Urinary bladder (tissue), 4 donors: ENCODE results near the gene SPIRE2. TPM values are rescaled to one million over a fixed set of nuclear protein-coding genes. Genes with fewer than 3 reads are reported as not detected.
"Not testable (repeated sequence)": the region's sequence is repeated elsewhere in the genome, so short reads cannot be mapped to it uniquely, and the experiment has no call there.

Experiments
- DNase-seq: peaks from one replicate; pipeline ENCODE4 v3.0.0-alpha.2; 2015; ENCODE audit errors: extremely low spot score
- H3K27ac ChIP-seq: one replicate; pipeline ENCODE4 v1.5.1; 2013; ENCODE audit warnings: low read depth, mild to moderate bottlenecking, moderate library complexity
- H3K36me3 ChIP-seq: one replicate; pipeline ENCODE4 v1.6.1; 2013; ENCODE audit warnings: mild to moderate bottlenecking, moderate library complexity; ENCODE audit not compliant: insufficient read depth
- H3K4me1 ChIP-seq: one replicate; pipeline ENCODE4 v1.6.1; 2013; ENCODE audit warnings: mild to moderate bottlenecking, moderate library complexity; ENCODE audit not compliant: insufficient read depth
- H3K4me3 ChIP-seq: one replicate; pipeline ENCODE4 v1.5.1; 2013; ENCODE audit warnings: low read depth, low read length
- WGBS: extraction: QIAGEN DNeasy Blood & Tissue Kit; methylation state at CpG from one replicate; pipeline ENCODE4 v1.1.7; 2013; 5-methylcytosine and 5-hydroxymethylcytosine counted together
- polyA plus RNA-seq: library from polyadenylated mRNA; stranded (reverse); fragments of 200-250 nt; gene quantifications from one replicate; pipeline ENCODE4 v1.2.3, GENCODE V29; 2013
- total RNA-seq: library from RNA; depleted of rRNA; stranded (reverse); fragments of >200 nt; gene quantifications from one replicate; pipeline ENCODE4 v1.2.3, GENCODE V29; 2014
- donor health status: healthy with polysubstance abuse.
- donor health status: healthy.

The SPIRE2 gene
- total and polyA plus RNA-seq, 2 donors = 5.4 to 6.4 TPM

GRCh38 chr16:89822188-89823086 lies 5.8 kb upstream of the SPIRE2 start:
- WGBS = 78% methylated on average over 19 of the region's 19 CpGs
- no peak overlapping the region for H3K4me3 ChIP-seq
- H3K36me3 ChIP-seq = no peaks in the 10 kb centered on the region
- no peak for DNase-seq
- no peak overlapping the region for H3K27ac ChIP-seq
- H3K4me1 ChIP-seq = no peaks in the 10 kb centered on the region

DNA sequence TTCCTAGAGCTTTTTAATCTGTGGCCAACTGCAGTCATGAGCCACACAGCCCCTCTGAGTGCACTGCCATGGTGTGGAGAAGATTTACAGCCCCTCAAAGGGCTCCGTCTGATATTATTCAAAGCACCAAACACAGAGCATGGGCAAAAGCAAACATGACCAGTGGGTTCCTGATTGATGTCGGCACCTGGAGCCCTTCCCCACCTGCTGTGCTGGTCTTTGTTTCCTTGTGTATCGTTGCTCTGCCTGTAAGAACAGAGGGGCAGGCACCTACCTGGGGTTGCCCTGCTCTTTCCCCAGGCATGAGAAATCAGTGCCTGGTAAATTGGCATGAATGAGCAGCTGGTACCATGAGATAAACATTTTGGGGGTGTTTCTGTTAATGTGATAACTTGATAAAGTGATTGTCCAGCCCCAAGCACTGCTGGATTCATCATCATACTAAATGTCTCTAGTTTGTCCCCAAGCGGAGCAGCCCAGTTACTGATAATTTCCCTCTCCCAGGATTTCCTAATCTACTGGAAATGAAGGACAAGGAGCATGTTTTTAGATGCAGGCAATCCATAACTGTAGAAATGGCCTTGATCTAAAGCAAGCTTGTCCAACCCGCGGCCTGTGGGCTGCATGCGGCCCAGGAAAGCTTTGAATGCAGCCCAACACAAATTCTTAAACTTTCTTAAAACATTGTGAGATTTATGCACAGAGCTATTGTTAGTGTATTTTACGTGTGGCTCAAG lies 5.0 kb upstream of the SPIRE2 start:
- H3K27ac ChIP-seq = no peak overlapping the region
- no peaks in the 10 kb centered on the region for H3K36me3 ChIP-seq
- H3K4me1 ChIP-seq = no peaks in the 10 kb centered on the region
- DNase-seq = no peak
- no peak overlapping the region for H3K4me3 ChIP-seq
- 80% methylated on average over 8 of the region's 8 CpGs for WGBS

- DNase-seq, H3K27ac ChIP-seq, H3K36me3 ChIP-seq, H3K4me3 ChIP-seq, H3K4me1 ChIP-seq: not testable (repeated sequence)
- WGBS = 79% methylated on average over 5 of the region's 5 CpGs
Measured at GRCh38 chr16:89823824-89824148, 4.5 kb upstream of the SPIRE2 start.

DNA sequence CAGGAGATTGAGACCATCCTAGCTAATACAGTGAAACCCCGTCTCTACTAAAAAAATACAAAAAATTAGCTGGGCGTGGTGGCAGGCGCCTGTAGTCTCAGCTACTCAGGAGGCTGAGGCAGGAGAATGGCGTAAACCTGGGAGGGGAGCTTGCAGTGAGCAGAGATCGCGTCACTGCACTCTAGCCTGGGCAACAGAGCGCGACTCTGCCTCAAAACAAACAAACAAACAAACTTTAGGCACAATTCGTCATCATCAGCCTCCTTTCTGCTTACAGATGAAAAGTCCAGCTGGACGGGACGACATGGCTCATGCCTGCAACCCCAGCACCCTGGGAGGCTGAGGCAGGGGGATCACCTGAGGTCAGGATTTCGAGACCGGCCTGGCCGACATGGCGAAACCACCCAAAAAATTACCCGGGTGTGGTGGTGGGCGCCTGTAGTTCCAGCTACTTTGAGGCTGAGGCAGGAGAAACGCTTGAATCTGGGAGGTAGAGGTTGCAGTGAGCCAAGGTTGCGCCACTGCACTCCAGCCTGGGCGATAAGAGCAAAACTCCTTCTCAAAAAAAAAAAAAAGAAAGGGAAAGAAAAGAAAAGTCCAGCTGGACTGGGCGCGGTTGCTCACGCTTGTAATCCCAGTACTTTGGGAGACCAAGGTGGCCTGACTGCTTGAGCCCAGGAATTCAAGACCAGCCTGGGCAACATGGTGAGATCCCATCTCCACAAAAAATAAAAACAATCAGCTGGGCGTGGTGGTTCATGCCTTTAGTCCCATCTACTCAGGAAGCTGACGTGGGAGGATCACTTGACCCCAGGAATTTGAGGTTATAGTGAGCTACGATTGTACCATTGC lies 1.5 kb upstream of the SPIRE2 start:
- no peak overlapping the region for H3K27ac ChIP-seq
- 88% methylated on average over 26 of the region's 26 CpGs for WGBS
- H3K4me1 ChIP-seq = no peaks in the 10 kb centered on the region
- H3K36me3 ChIP-seq = no peaks in the 10 kb centered on the region
- no peak overlapping the region for H3K4me3 ChIP-seq
- no peak for DNase-seq

GRCh38 chr16:89827383-89828198 lies 684 bp upstream of the SPIRE2 start:
- peak overlapping the region; percentile 28 for H3K27ac ChIP-seq
- H3K4me1 ChIP-seq = no peaks in the 10 kb centered on the region
- 6% methylated on average over 43 of the region's 43 CpGs for WGBS
- no peak for DNase-seq
- H3K36me3 ChIP-seq = no peaks in the 10 kb centered on the region
- peak overlapping the region; percentile 67 for H3K4me3 ChIP-seq

- H3K4me1 ChIP-seq = no peaks in the 10 kb centered on the region
- no peak for DNase-seq
- peak overlapping the region; percentile 57 for H3K27ac ChIP-seq
- WGBS = 12% methylated on average over 26 of the region's 26 CpGs
- H3K36me3 ChIP-seq = no peaks in the 10 kb centered on the region
- peak overlapping the region; percentile 67 for H3K4me3 ChIP-seq
Measured at GRCh38 chr16:89828870-89829629, 775 bp downstream of the SPIRE2 start.

GRCh38 chr16:89829630-89830437 lies 1.6 kb downstream of the SPIRE2 start:
- Histone ChIP-seq H3K4me1 (no peaks in the 10 kb centered on the region), H3K36me3 (no peaks in the 10 kb centered on the region), H3K4me3 (no peak overlapping the region), H3K27ac (no peak overlapping the region)
- no peak for DNase-seq
- 82% methylated on average over 17 of the region's 17 CpGs for WGBS

DNA sequence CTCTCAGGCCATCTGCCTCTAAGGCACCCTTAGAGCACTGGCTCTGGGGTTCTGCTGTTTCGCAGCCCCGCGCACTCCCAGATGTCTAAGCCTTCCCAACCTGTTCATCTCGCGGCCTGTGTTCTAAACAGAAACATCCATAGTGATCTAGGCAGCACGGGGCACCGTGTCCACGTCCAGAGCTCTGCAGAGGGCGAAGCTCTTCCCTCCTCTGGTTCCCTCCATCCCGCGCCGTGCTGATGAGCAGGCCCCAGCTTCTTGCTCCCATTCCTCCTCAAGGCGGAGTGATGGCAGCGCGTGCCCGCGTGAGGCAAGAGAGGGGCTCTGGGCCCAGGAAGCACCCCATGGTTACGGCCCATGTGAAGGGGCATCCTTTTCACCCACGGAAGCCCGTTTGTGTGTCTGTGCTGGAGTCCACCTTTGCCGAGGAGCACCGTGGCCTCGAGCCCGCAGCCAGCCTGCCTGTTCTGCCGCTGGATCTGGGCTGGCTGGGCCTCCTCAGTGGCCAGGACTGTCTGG lies 3.6 kb downstream of the SPIRE2 start:
- no peak for DNase-seq
- H3K4me1 ChIP-seq = no peaks in the 10 kb centered on the region
- no peak overlapping the region for H3K4me3 ChIP-seq
- WGBS = 94% methylated on average over 25 of the region's 25 CpGs
- H3K36me3 ChIP-seq = no peaks in the 10 kb centered on the region
- H3K27ac ChIP-seq = no peak overlapping the region

DNA sequence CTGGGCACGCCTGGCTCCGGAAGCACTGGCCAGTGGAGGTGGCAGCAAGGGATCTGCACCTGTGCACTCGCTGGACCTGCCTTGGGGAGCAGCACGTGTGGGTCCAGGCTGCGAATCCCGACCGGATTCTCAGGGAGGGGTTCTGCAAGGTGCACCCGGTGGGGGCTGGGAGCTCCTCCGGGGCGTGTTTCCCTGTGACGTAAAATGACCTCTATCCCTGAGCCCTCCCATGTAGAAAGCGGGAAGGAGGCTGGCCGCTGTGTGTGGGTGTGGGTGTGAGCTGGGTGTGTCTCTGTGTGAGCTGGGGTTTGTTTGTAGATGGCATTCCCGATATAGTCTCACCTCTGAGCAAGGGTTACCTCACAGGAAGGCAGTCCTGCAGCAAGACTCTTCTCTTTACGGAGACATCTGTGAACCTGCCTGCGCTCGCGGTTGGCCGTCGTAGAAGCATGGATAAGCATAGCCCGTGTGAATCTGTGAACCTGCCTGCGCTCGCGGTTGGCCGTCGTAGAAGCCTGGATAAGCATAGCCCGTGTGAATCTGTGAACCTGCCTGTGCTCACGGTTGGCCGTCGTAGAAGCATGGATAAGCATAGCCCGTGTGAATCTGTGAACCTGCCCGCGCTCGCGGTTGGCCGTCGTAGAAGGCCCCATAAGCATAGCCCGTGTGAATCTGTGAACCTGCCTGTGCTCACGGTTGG lies 5.5 kb downstream of the SPIRE2 start:
- DNase-seq, H3K4me1 ChIP-seq, H3K27ac ChIP-seq, H3K36me3 ChIP-seq, H3K4me3 ChIP-seq: not testable (repeated sequence)
- 92% methylated on average over 39 of the region's 39 CpGs for WGBS

- H3K4me3 ChIP-seq, H3K36me3 ChIP-seq, H3K27ac ChIP-seq, H3K4me1 ChIP-seq, DNase-seq: not testable (repeated sequence)
- 98% methylated on average over 42 of the region's 42 CpGs for WGBS
Measured at GRCh38 chr16:89834813-89835363, 6.6 kb downstream of the SPIRE2 start.

- 84% methylated on average over 15 of the region's 15 CpGs for WGBS
- not testable (repeated sequence) for H3K36me3 ChIP-seq, H3K4me3 ChIP-seq, H3K27ac ChIP-seq, DNase-seq, H3K4me1 ChIP-seq
Measured at GRCh38 chr16:89836484-89836883, 8.2 kb downstream of the SPIRE2 start.
